Measurements from ENCODE around the gene GOSR1. TPM values are rescaled to one million over a fixed set of nuclear protein-coding genes. Genes with fewer than 3 reads are reported as not detected.

Gene GOSR1
- total RNA-seq, 3 donors from 2014 or later (not counting 1 experiment from before 2014, with no cell fraction given): 45.0 to 57.5 (median 54.4) TPM

DNA sequence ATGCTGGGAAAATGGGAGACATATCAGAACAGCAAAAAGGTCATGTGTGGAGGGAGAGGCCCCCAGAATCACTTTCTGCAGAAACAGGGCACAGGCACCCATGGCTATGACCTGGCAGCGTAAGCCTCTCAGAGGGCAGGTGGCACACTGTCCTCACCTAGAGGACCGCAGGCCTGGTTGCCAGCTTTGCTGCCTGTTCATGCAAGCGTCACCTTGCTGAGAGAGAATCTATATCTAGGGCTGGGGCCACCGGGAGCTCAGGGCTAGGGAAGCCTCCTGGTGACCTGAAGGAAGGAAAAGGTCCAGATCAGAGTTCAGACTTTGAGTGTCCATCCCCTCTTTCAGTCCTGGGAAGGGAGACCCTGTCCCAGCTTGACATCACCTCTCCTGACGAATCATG, 78.7 kb downstream of the GOSR1 start:
- 93% methylated on average over 5 of the region's 5 CpGs for WGBS (ENCODE audit: insufficient coverage)
- no peaks in the 10 kb centered on the region for H3K9me3 ChIP-seq (ENCODE audit: control insufficient read depth, insufficient read depth, low read length)
- no peak overlapping the region for H3K27ac ChIP-seq (ENCODE audit: low read length)
- no peak overlapping the region for H3K4me3 Mint-ChIP-seq
- H3K36me3 Mint-ChIP-seq: no peaks in the 10 kb centered on the region
- peaks cover 0 to 4% of the 10 kb centered on the region in 2 donors for H3K4me1 Mint-ChIP-seq
- TF ChIP-seq CTCF (IDR thresholded peaks at IDR 0.05): no peak
- H3K27me3 ChIP-seq (ENCODE audit: control insufficient read depth, insufficient read depth, low read length): no peaks in the 10 kb centered on the region
- H3K4me1 ChIP-seq (ENCODE audit: control insufficient read depth, insufficient read depth, low read length): peaks cover 12% of the 10 kb centered on the region
- H3K9me3 Mint-ChIP-seq: no peaks in the 10 kb centered on the region
- intact Hi-C loops (cut with micrococcal nuclease): no loop called here
- H3K27ac Mint-ChIP-seq: no peak overlapping the region
- DNase-seq (no peak), ATAC-seq (no peak)
- no peaks in the 10 kb centered on the region for H3K27me3 Mint-ChIP-seq (ENCODE audit: low read depth in 2 of 2)
- H3K36me3 ChIP-seq (ENCODE audit: control insufficient read depth, insufficient read depth, low read length): no peaks in the 10 kb centered on the region
- no peak overlapping the region for H3K4me3 ChIP-seq (ENCODE audit: low read length)

DNA sequence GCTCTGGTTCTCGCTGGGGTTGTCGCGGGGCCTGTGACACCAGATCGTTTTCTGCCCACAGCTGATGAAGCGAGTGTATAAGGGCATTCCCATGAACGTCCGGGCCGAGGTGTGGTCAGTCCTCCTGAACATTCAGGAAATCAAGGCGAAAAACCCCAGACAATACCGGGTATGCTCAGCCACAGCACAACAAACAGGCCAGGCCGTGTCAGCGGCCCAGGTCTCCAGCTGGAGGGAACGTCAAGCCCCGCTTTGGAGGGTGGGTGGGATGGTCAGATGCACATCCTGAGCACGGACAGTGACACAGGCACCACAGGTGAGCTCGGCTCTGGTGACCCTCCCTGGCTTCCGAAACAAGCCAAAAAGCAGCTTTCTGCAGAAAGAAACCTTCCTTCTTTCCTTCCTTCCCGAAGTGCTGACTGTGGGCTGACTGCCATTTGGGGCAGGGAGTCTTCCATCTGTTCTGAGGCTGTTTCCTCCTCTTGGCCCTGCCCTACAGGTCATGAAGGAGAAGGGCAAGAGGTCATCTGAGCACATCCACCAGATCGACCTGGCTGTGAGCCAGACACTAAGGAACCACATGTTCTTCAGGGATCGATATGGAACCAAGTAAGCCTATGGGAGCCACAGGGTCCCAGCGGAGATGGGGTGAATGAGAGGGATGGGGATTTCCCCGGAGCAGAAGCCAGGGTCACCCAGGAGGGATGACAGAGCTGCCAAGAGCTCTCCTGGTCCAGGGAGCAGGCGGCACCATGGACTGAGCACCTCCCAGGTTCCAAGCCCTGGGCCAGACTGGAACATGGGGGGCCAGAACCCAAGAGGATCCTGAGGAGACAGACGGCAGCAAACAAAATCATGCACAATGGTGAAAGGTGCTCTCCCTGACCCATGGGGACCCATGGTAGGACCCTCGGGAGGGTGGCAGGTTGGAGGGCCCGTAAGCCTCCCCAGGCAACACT, 79.4 kb downstream of the GOSR1 start:
- Mint-ChIP-seq H3K9me3 (no peaks in the 10 kb centered on the region), H3K27ac (no peak overlapping the region), H3K4me1 (peaks cover 0 to under 1% of the 10 kb centered on the region in 2 donors), H3K27me3 (ENCODE audit: low read depth in 2 of 2) (no peaks in the 10 kb centered on the region), H3K36me3 (no peaks in the 10 kb centered on the region), H3K4me3 (no peak overlapping the region)
- Histone ChIP-seq H3K27me3 (ENCODE audit: control insufficient read depth, insufficient read depth, low read length) (no peaks in the 10 kb centered on the region), H3K4me1 (ENCODE audit: control insufficient read depth, insufficient read depth, low read length) (peaks cover 5% of the 10 kb centered on the region), H3K36me3 (ENCODE audit: control insufficient read depth, insufficient read depth, low read length) (no peaks in the 10 kb centered on the region), H3K4me3 (ENCODE audit: low read length) (no peak overlapping the region), H3K9me3 (ENCODE audit: control insufficient read depth, insufficient read depth, low read length) (no peaks in the 10 kb centered on the region), H3K27ac (ENCODE audit: low read length) (no peak overlapping the region)
- WGBS (ENCODE audit: insufficient coverage): 94% methylated on average over 26 of the region's 26 CpGs
- TF ChIP-seq CTCF (IDR thresholded peaks at IDR 0.05): no peak
- intact Hi-C loops (cut with micrococcal nuclease): no loop called here
- ATAC-seq (no peak), DNase-seq (no peak)

GRCh38 chr17:30557916-30558685, 80.9 kb downstream of the GOSR1 start:
- intact Hi-C loops (cut with micrococcal nuclease): no loop called here
- TF ChIP-seq CTCF (IDR thresholded peaks at IDR 0.05): no peak
- DNase-seq (no peak), ATAC-seq (no peak)
- no peak overlapping the region for H3K4me3 ChIP-seq (ENCODE audit: low read length)
- no peaks in the 10 kb centered on the region for H3K36me3 Mint-ChIP-seq
- no peaks in the 10 kb centered on the region for H3K4me1 Mint-ChIP-seq
- H3K27ac Mint-ChIP-seq: no peak overlapping the region
- no peaks in the 10 kb centered on the region for H3K9me3 Mint-ChIP-seq
- H3K27me3 ChIP-seq (ENCODE audit: control insufficient read depth, insufficient read depth, low read length): no peaks in the 10 kb centered on the region
- H3K36me3 ChIP-seq (ENCODE audit: control insufficient read depth, insufficient read depth, low read length): no peaks in the 10 kb centered on the region
- H3K27ac ChIP-seq (ENCODE audit: low read length): no peak overlapping the region
- WGBS (ENCODE audit: insufficient coverage): 76% methylated on average over 8 of the region's 8 CpGs
- H3K27me3 Mint-ChIP-seq (ENCODE audit: low read depth in 2 of 2): peaks cover 0 to 3% of the 10 kb centered on the region in 2 donors
- no peak overlapping the region for H3K4me3 Mint-ChIP-seq
- no peaks in the 10 kb centered on the region for H3K4me1 ChIP-seq (ENCODE audit: control insufficient read depth, insufficient read depth, low read length)
- H3K9me3 ChIP-seq (ENCODE audit: control insufficient read depth, insufficient read depth, low read length): no peaks in the 10 kb centered on the region

All from natural killer cell (primary cell).